Endothelial cell of umbilical vein (primary cell): ENCODE data around the gene AOC1. TPM values are rescaled to one million over a fixed set of nuclear protein-coding genes. Genes with fewer than 3 reads are reported as not detected.

Experiments
- BruUV-seq: library from RNA; stranded (reverse); fragments of 400-500 nt; replicated peaks from 2 replicates; lab custom pipeline; 2021; lab: Mats Ljungman, UMichigan
- CTCF ChIA-PET: fragments of 300-600, 350-600 bp; sonication (Branson Sonifier 250); formaldehyde crosslinking; loops from one replicate; lab custom pipeline; 2021; ENCODE audit warnings: antibody characterized with exemption, inconsistent platforms; lab: Charles Lee
- POLR2A ChIA-PET: fragments of 300-600, 350-600 bp; sonication (Branson Sonifier 250); formaldehyde crosslinking; loops from one replicate; lab custom pipeline; 2021; ENCODE audit warnings: antibody characterized with exemption, inconsistent platforms; lab: Charles Lee
- DNase-seq: peaks from one replicate; pipeline ENCODE4 v3.0.0-alpha.2; 2011; ENCODE audit warnings: low read depth, low spot score
- FAIRE-seq: peaks from 2 replicates; lab custom pipeline; 2011; peaks lifted over from hg19 to GRCh38; lab: Jason Lieb, UNC
- H2AFZ ChIP-seq: 2 replicates; pipeline ENCODE4 v1.6.0; 2012; ENCODE audit warnings: low read depth, low read length, control low read depth, inconsistent platforms
- H3K27ac ChIP-seq: 2 replicates; pipeline ENCODE4 v1.5.1; 2011; ENCODE audit warnings: low read depth, mild to moderate bottlenecking, control low read depth, low read length, moderate library complexity; ENCODE audit not compliant: insufficient read depth
- H3K27me3 ChIP-seq, 2 experiments: 2 replicates each; pipeline versions ENCODE4 v1.6.0 to v1.6.1; 2011; ENCODE audit warnings: low read length in 2 of 2, mixed read lengths in 1 of 2; ENCODE audit not compliant: control insufficient read depth in 2 of 2, insufficient read depth in 2 of 2
- H3K36me3 ChIP-seq, 2 experiments: 2 replicates in 1 of 2; 3 replicates in 1 of 2; pipeline ENCODE4 v1.5.1; 2011; ENCODE audit warnings: low read length in 2 of 2, mild to moderate bottlenecking in 1 of 2, moderate library complexity in 1 of 2; ENCODE audit not compliant: control insufficient read depth in 2 of 2, insufficient read depth in 2 of 2; ENCODE audit errors: extremely low read depth in 1 of 2
- H3K4me1 ChIP-seq: 3 replicates; pipeline ENCODE4 v1.5.1; 2011; ENCODE audit warnings: mild to moderate bottlenecking, low read length; ENCODE audit not compliant: control insufficient read depth, insufficient read depth; ENCODE audit errors: extremely low read depth
- H3K4me2 ChIP-seq: 2 replicates; pipeline ENCODE4 v1.6.1; 2011; ENCODE audit warnings: low read length, control low read depth, mixed read lengths; ENCODE audit not compliant: insufficient read depth
- H3K4me3 ChIP-seq, 3 experiments: fragments of 200-600 bp in 1 of 3; sonication (generic), shearing (Covaris generic) in 1 of 3; replicated peaks in 1 of 3; 2 replicates each; pipeline ENCODE4 v1.5.1; 2011 to 2016; ENCODE audit warnings: control low read depth in 3 of 3, low read length in 3 of 3, mild to moderate bottlenecking in 2 of 3, inconsistent platforms in 1 of 3, low read depth in 1 of 3, moderate library complexity in 1 of 3; ENCODE audit not compliant: insufficient read depth in 1 of 3
- H3K79me2 ChIP-seq: 2 replicates; pipeline ENCODE4 v1.6.0; 2012; ENCODE audit warnings: low read length, inconsistent platforms; ENCODE audit not compliant: control insufficient read depth, insufficient read depth
- H3K9ac ChIP-seq: replicated peaks from 2 replicates; pipeline ENCODE3; 2011; ENCODE audit warnings: low read length, control low read depth; ENCODE audit not compliant: insufficient read depth; ENCODE audit errors: extremely low read depth
- H3K9me1 ChIP-seq: replicated peaks from 3 replicates; pipeline ENCODE4 v1.6.0; 2011; ENCODE audit warnings: mild to moderate bottlenecking, low read length; ENCODE audit not compliant: control insufficient read depth, insufficient read depth; ENCODE audit errors: extremely low read depth
- H3K9me3 ChIP-seq: replicated peaks from 2 replicates; pipeline ENCODE4 v1.5.1; 2012; ENCODE audit warnings: low read length, inconsistent platforms; ENCODE audit not compliant: control insufficient read depth, insufficient read depth
- H4K20me1 ChIP-seq: replicated peaks from 2 replicates; pipeline ENCODE3; 2011; ENCODE audit warnings: mild to moderate bottlenecking, low read length; ENCODE audit not compliant: control insufficient read depth, insufficient read depth; ENCODE audit errors: extremely low read depth
- EZH2 ChIP-seq: IDR thresholded peaks from 2 replicates; pipeline ENCODE4 v1.6.1; 2012; ENCODE audit warnings: borderline replicate concordance, low read depth, mild to moderate bottlenecking, moderate library complexity, low read length, inconsistent platforms; ENCODE audit not compliant: severe bottlenecking
- FOS ChIP-seq: IDR thresholded peaks from 2 replicates; pipeline ENCODE4 v1.6.1; 2011; ENCODE audit warnings: mild to moderate bottlenecking, low read length, moderate library complexity, borderline replicate concordance; ENCODE audit not compliant: insufficient read depth
- GATA2 ChIP-seq: IDR thresholded peaks from 2 replicates; pipeline ENCODE4 v1.7.0; 2011; ENCODE audit warnings: low read depth, mild to moderate bottlenecking, moderate library complexity, mixed read lengths, low read length; ENCODE audit not compliant: insufficient read length, insufficient read depth
- JUN ChIP-seq: IDR thresholded peaks from 2 replicates; pipeline ENCODE4 v1.6.1; 2011; ENCODE audit warnings: borderline replicate concordance, low read depth; ENCODE audit not compliant: insufficient read length, insufficient read depth
- MAX ChIP-seq: IDR thresholded peaks from 2 replicates; pipeline ENCODE4 v1.6.1; 2011; ENCODE audit not compliant: insufficient read depth, insufficient read length
- MYC ChIP-seq: IDR thresholded peaks from one replicate; pipeline ENCODE4 v1.6.1; 2011; ENCODE audit warnings: mild to moderate bottlenecking, low read depth, low read length
- POLR2A ChIP-seq: IDR thresholded peaks from 2 replicates; pipeline ENCODE4 v1.6.1; 2012; ENCODE audit warnings: low read depth, mild to moderate bottlenecking, control low read depth, low read length
- POLR2AphosphoS5 ChIP-seq: IDR thresholded peaks from 2 replicates; pipeline ENCODE4 v1.6.1; 2012; ENCODE audit warnings: low read depth, mild to moderate bottlenecking, control low read depth, low read length, moderate library complexity; ENCODE audit not compliant: insufficient read depth
- dilution Hi-C: fragments of 300-500 bp; cut with MboI; formaldehyde crosslinking; loops from one replicate; pipeline ENCODE4 v1.15.0; 2019; ENCODE audit warnings: low sequenced_read_pairs; ENCODE audit not compliant: extremely low pct_ligation_motif_present
- intact Hi-C: fragments of 100-400 bp; cut with micrococcal nuclease; formaldehyde crosslinking; loops from one replicate; pipeline ENCODE4 v1.10.0; 2022
- polyA plus RNA-seq, 4 experiments: library from polyadenylated mRNA; depleted of rRNA in 3 of 4; stranded (reverse) in 3 of 4; unstranded in 1 of 4; fragments of >200 nt; gene quantifications; 2 replicates each; pipeline versions ENCODE4 v1.2.1 to v1.2.3, GENCODE V29; 2011 to 2012; ENCODE audit warnings: missing spikeins in 1 of 4
- total RNA-seq: library from RNA; stranded (reverse); gene quantifications from 2 replicates; pipeline ENCODE4 v1.2.3, GENCODE V29; 2021
- TF ChIP-seq, protein P1 (sequence below), 2 donors: IDR thresholded peaks; 1 replicate in 1 of 2; 2 replicates in 1 of 2; pipeline ENCODE4 v1.5.1; 2011; ENCODE audit warnings: low read length in 2 of 2, mild to moderate bottlenecking in 2 of 2, moderate library complexity in 2 of 2, control low read depth in 1 of 2, inconsistent platforms in 1 of 2, low read depth in 1 of 2; ENCODE audit not compliant: insufficient read depth in 1 of 2; ENCODE audit errors: extremely low read depth in 1 of 2

The AOC1 gene
- total and polyA plus RNA-seq, 2 donors (not counting 3 experiments of a cell fraction or from before 2014, with no cell fraction given) = not detected

DNA sequence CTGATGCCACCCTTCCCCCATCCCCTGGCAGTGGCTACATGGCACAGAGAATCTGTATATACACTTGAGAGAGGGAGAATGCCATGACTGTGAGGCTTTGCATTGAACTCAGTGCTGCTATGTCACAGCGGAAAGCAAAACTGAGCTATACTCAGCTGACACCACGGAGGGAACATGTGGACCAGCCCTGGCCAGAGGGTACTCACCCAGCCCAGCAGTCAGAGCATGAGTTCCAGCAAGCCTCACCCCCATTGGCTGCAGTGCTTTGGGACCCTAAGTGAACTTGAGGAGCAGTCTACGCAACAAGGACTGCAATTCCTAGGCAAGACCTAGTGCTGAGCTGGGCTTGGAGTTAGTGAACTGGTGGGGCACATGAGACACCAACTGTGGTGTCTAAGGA, 10.3 kb upstream of the AOC1 start:
- Histone ChIP-seq H3K9ac (no peak overlapping the region), H3K27ac (no peak overlapping the region), H3K4me3 (no peak overlapping the region), H3K4me2 (no peak overlapping the region), H3K27me3 (peaks cover 0 to 3% of the 10 kb centered on the region in 2 experiments), H3K4me1 (no peaks in the 10 kb centered on the region), H3K36me3 (no peaks in the 10 kb centered on the region), H3K9me1 (no peaks in the 10 kb centered on the region), H3K9me3 (no peaks in the 10 kb centered on the region), H3K79me2 (no peaks in the 10 kb centered on the region), H2AFZ (no peak overlapping the region), H4K20me1 (no peaks in the 10 kb centered on the region)
- TF ChIP-seq MAX (no peak), GATA2 (no peak), POLR2A (no peak), FOS (no peak), POLR2AphosphoS5 (no peak), MYC (no peak), EZH2 (no peak), JUN (no peak)
- TF ChIP-seq, protein P1, sequence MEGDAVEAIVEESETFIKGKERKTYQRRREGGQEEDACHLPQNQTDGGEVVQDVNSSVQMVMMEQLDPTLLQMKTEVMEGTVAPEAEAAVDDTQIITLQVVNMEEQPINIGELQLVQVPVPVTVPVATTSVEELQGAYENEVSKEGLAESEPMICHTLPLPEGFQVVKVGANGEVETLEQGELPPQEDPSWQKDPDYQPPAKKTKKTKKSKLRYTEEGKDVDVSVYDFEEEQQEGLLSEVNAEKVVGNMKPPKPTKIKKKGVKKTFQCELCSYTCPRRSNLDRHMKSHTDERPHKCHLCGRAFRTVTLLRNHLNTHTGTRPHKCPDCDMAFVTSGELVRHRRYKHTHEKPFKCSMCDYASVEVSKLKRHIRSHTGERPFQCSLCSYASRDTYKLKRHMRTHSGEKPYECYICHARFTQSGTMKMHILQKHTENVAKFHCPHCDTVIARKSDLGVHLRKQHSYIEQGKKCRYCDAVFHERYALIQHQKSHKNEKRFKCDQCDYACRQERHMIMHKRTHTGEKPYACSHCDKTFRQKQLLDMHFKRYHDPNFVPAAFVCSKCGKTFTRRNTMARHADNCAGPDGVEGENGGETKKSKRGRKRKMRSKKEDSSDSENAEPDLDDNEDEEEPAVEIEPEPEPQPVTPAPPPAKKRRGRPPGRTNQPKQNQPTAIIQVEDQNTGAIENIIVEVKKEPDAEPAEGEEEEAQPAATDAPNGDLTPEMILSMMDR (IDR thresholded peaks at IDR 0.05; ENCODE audit: extremely low read depth in 1 of 2, insufficient read depth in 1 of 2, low read depth in 1 of 2, low read length in 2 of 2) = no peak
- ChIA-PET POLR2A (no interaction called here), CTCF (no interaction called here)
- BruUV-seq = no TSS peak
- intact Hi-C loops = no loop called here
- FAIRE-seq (no peak), DNase-seq (no peak)
- dilution Hi-C loops = no loop called here
